Heart left ventricle (tissue), 16 donors: ENCODE measurements around the gene FOXK2. TPM values are rescaled to one million over a fixed set of nuclear protein-coding genes. Genes with fewer than 3 reads are reported as not detected.
"Not testable (repeated sequence)": the region's sequence is repeated elsewhere in the genome, so short reads cannot be mapped to it uniquely, and the experiment has no call there.

Source experiments
- ATAC-seq, 4 donors: fragments of 200-7000 bp; cut with Tn5 transposase; one replicate each; pipeline ENCODE4 v1.9.1; 2020 to 2022; ENCODE audit warnings: moderate library complexity in 4 of 4, mild to moderate bottlenecking in 3 of 4, moderate number of reproducible peaks in 1 of 4
- DNase-seq, 5 donors: peaks; one replicate each; pipeline ENCODE4 v3.0.0-alpha.2; 2020
- H3K27ac ChIP-seq, 12 donors: fragments of 200-600 bp; sonication (generic) in 4 of 12; one replicate each; pipeline versions ENCODE4 v1.5.0 to v1.8.0; 2016 to 2022; ENCODE audit warnings: mild to moderate bottlenecking in 2 of 12
- H3K27me3 ChIP-seq, 9 donors: fragments of 200-600 bp; sonication (generic) in 2 of 9; one replicate each; pipeline versions ENCODE4 v1.5.1 to v1.8.0; 2016 to 2022; ENCODE audit warnings: mild to moderate bottlenecking in 3 of 9
- H3K36me3 ChIP-seq, 9 donors: fragments of 200-600 bp; sonication (generic) in 2 of 9; one replicate each; pipeline versions ENCODE4 v1.5.0 to v1.8.0; 2018 to 2022; ENCODE audit warnings: mild to moderate bottlenecking in 2 of 9
- H3K4me1 ChIP-seq, 12 donors: fragments of 200-600 bp; sonication (generic) in 4 of 12; one replicate each; pipeline versions ENCODE4 v1.5.0 to v1.8.0; 2016 to 2022; ENCODE audit warnings: mild to moderate bottlenecking in 3 of 12
- H3K4me3 ChIP-seq, 12 donors: fragments of 200-600 bp; sonication (generic) in 4 of 12; one replicate each; pipeline versions ENCODE4 v1.5.0 to v1.8.0; 2017 to 2022; ENCODE audit warnings: mild to moderate bottlenecking in 9 of 12, moderate library complexity in 4 of 12
- H3K9me3 ChIP-seq, 12 donors: fragments of 200-600 bp; sonication (generic) in 4 of 12; one replicate each; pipeline versions ENCODE4 v1.5.0 to v1.8.0; 2016 to 2022; ENCODE audit warnings: mild to moderate bottlenecking in 1 of 12
- CTCF ChIP-seq, 12 donors: fragments of 200-600 bp; sonication (generic) in 4 of 12; IDR thresholded peaks; one replicate each; pipeline versions ENCODE4 v1.5.0 to v1.8.0; 2018 to 2022; ENCODE audit warnings: antibody characterized with exemption in 12 of 12, mild to moderate bottlenecking in 5 of 12
- POLR2A ChIP-seq, 2 donors: fragments of 450-650 bp; IDR thresholded peaks; one replicate each; pipeline ENCODE4 v1.6.1; 2017; ENCODE audit warnings: antibody characterized with exemption in 2 of 2, mild to moderate bottlenecking in 2 of 2, moderate library complexity in 2 of 2
- WGBS, 4 donors: extraction: QIAGEN DNeasy Blood & Tissue Kit in 2 of 4; methylation state at CpG; one replicate each; pipeline versions ENCODE4 v1.1.5 to v1.1.7; 2013 to 2018; 5-methylcytosine and 5-hydroxymethylcytosine counted together
- intact Hi-C, 10 donors: fragments of 100-400 bp; cut with DNase I; formaldehyde crosslinking; loops; one replicate each; pipeline versions ENCODE4 v1.11.1 to v1.14.2; 2022
- polyA plus RNA-seq, 2 donors: library from polyadenylated mRNA; stranded (reverse); fragments of 200-250 nt; gene quantifications; one replicate each; pipeline ENCODE4 v1.2.3, GENCODE V29; 2013
- total RNA-seq, 9 donors: library from RNA; depleted of rRNA in 2 of 9; stranded (reverse); fragments of >200 nt in 2 of 9; fragmentation: NEBNext Ultra II Directional in 3 of 9; extraction: Animal tissue kit (Norgen Biotek cat#: 25700) in 3 of 9; gene quantifications; one replicate each; pipeline versions ENCODE4 v1.1.0 to v1.2.4, GENCODE V29; 2016 to 2023
- donor health status: ischemic (EF 13 %, LVEDD 7.1; RV severe dilation, severe dysfunction).
- donor health status: healthy with polysubstance abuse.
- donor health status: DM: no; HTN: yes; CAD: no.
- donor health status: DM: no; HTN: no; CAD: no.
- donor health status: ischemic (EF 25% LVEDD 6.9; RV normal size, moderate dysfunction).
- donor health status: ischemic (EF 25% LVEDD 5.7; RV mildly dilated, moderate dysfunction).
- donor health status: healthy.
- donor health status: DM: yes; HTN: yes; CAD: no.
- donor health status: ischemic (EF 35%, LVEDD 5.7; RV mildly dilated, moderate dysfunction).
- donor health status: nonischemic (EF 11% LVEDD 7.7; RV severe dilation, severe dysfunction).
- donor health status: DM: yes; HTN: yes; CAD: no.
- donor health status: PGD.
- donor health status: ischemic (EF 29% LVEDD 5.4; RV normal size, mild dysfunction).
- donor health status: nonischemic (EF 23%, LVEDD 6.1; RV moderate dilation, normal function).

FOXK2 gene
- total and polyA plus RNA-seq, 11 donors: 15.6 to 77.0 (median 33.9) TPM

- H3K4me3 ChIP-seq: no peak overlapping the region
- no peaks in the 10 kb centered on the region for H3K36me3 ChIP-seq
- peaks cover 13 to 62% (median 50%) of the 10 kb centered on the region in 12 donors for H3K4me1 ChIP-seq
- TF ChIP-seq POLR2A (IDR thresholded peaks at IDR 0.05): no peak
- peak; percentile 57 to 84 (median 74) for TF ChIP-seq CTCF (IDR thresholded peaks at IDR 0.05)
- 42 to 44% (median 43%) methylated on average over 13 of the region's 13 CpGs for WGBS, 4 donors
- no peaks in the 10 kb centered on the region for H3K27me3 ChIP-seq
- intact Hi-C loops: loop anchor here (2.0 to 10.0 kb wide), 7 partner anchors 35 to 201 kb away; partner anchors contain the start of genes HEXD (in 2 of the 10), OGFOD3 (in 2 of the 10), TEX19 (in 2 of the 10) and FOXK2 (in 1 of the 10)
- H3K9me3 ChIP-seq: no peaks in the 10 kb centered on the region
- ATAC-seq (peak; percentile 62 to 82 (median 75)), DNase-seq (peak; percentile 67 to 85 (median 76))
- peak overlapping the region in 8 of 12 donors; percentile 6 to 85 (median 58) for H3K27ac ChIP-seq
Measured at GRCh38 chr17:82551779-82552457, 32.4 kb downstream of the FOXK2 start.

GRCh38 chr17:82552580-82552979 is 33.0 kb downstream of the FOXK2 start:
- Histone ChIP-seq H3K27ac (peak overlapping the region in 10 of 12 donors; percentile 12 to 85 (median 59)), H3K9me3 (no peaks in the 10 kb centered on the region), H3K4me3 (no peak overlapping the region), H3K27me3 (no peaks in the 10 kb centered on the region), H3K36me3 (no peaks in the 10 kb centered on the region), H3K4me1 (peaks cover 13 to 62% (median 50%) of the 10 kb centered on the region in 12 donors)
- ATAC-seq: peak in 1 of 4 donors; percentile 28
- intact Hi-C loops: loop anchor here (2.0 to 10.0 kb wide), 7 partner anchors 35 to 202 kb away; partner anchors contain the start of genes HEXD (in 2 of the 10), OGFOD3 (in 2 of the 10), TEX19 (in 2 of the 10) and FOXK2 (in 1 of the 10)
- no peak for DNase-seq
- no peak for TF ChIP-seq POLR2A (IDR thresholded peaks at IDR 0.05)
- no peak for TF ChIP-seq CTCF (IDR thresholded peaks at IDR 0.05)
- 69 to 75% (median 75%) methylated on average over 13 of the region's 13 CpGs for WGBS, 4 donors

- Histone ChIP-seq H3K4me1 (peaks cover 13 to 62% (median 48%) of the 10 kb centered on the region in 12 donors), H3K27me3 (no peaks in the 10 kb centered on the region), H3K9me3 (no peaks in the 10 kb centered on the region), H3K36me3 (no peaks in the 10 kb centered on the region), H3K4me3 (no peak overlapping the region), H3K27ac (peak overlapping the region; percentile 3 to 85 (median 57))
- peak in 1 of 5 donors; percentile 82 for DNase-seq
- WGBS, 4 donors: 62 to 71% (median 70%) methylated on average over 18 of the region's 18 CpGs
- intact Hi-C loops: loop anchor here (2.0 to 10.0 kb wide), 7 partner anchors 36 to 203 kb away; partner anchors contain the start of genes HEXD (in 2 of the 10), OGFOD3 (in 2 of the 10), TEX19 (in 2 of the 10) and FOXK2 (in 1 of the 10)
- TF ChIP-seq POLR2A (IDR thresholded peaks at IDR 0.05) (no peak), CTCF (IDR thresholded peaks at IDR 0.05) (no peak)
- ATAC-seq: peak; percentile 4 to 60 (median 48)
Measured at GRCh38 chr17:82553210-82553930, 33.8 kb downstream of the FOXK2 start.

- intact Hi-C loops: loop anchor here in 5 of 10 donors (10.0 kb wide), 2 partner anchors 63 to 203 kb away; partner anchors contain the start of gene TEX19 (in 2 of the 5)
- ATAC-seq: not testable (repeated sequence)
Measured at GRCh38 chr17:82557510-82557909, 38.0 kb downstream of the FOXK2 start.

More at GRCh38 chr17:82557510-82557909, 38.0 kb downstream of the FOXK2 start:
- not testable (repeated sequence) for H3K9me3 ChIP-seq, H3K27me3 ChIP-seq, H3K36me3 ChIP-seq, H3K27ac ChIP-seq, DNase-seq, H3K4me3 ChIP-seq
- 94 to 96% (median 94%) methylated on average over 2 of the region's 2 CpGs for WGBS, 4 donors
- H3K4me1 ChIP-seq: peaks cover 0 to 60% (median 30%) of the 10 kb centered on the region in 12 donors
